ENCODE results near the gene GAN. TPM values are rescaled to one million over a fixed set of nuclear protein-coding genes. Genes with fewer than 3 reads are reported as not detected.

The GAN gene
- total and polyA plus RNA-seq, 9 of the 15 experiments (the other 6 are each of a cell fraction or from before 2014, with no cell fraction given), result 0.83 to 15.1 (median 5.2) TPM

GRCh38 chr16:81314603-81315270, at the start of gene GAN (continued):
- TF ChIP-seq ZNF431 (CRISPR knock-in tag; IDR thresholded peaks at IDR 0.05) (0 out of 2 replicates have a peak, but pooled peaks have one; percentile 6), HDAC6 (IDR thresholded peaks at IDR 0.05; ENCODE audit: low read depth, low read length) (0 out of 2 replicates have a peak, but pooled peaks have one; percentile 6), LEF1 (IDR thresholded peaks at IDR 0.05) (no peak), SPI1 (IDR thresholded peaks at IDR 0.05; ENCODE audit: borderline replicate concordance, low read depth, low read length) (peak; percentile 25; the same call in 1 of the 2 replicates), CHD4 (IDR thresholded peaks at IDR 0.05; ENCODE audit: insufficient read depth, insufficient replicate concordance, low read depth, low read length, poor library complexity, severe bottlenecking) (no peak), ASH1L (IDR thresholded peaks at IDR 0.05; ENCODE audit: borderline replicate concordance, low read depth, partially characterized antibody) (no peak), ARHGAP35 (IDR thresholded peaks at IDR 0.05; ENCODE audit: partially characterized antibody) (no peak), L3MBTL2 (IDR thresholded peaks at IDR 0.05) (peak; percentile 80), DDX20 (tag; IDR thresholded peaks at IDR 0.05; ENCODE audit: low read depth) (no peak), ZFP36 (IDR thresholded peaks at IDR 0.05; ENCODE audit: low read depth, low read length, partially characterized antibody) (no peak), ATF1 (CRISPR knock-in tag; IDR thresholded peaks at IDR 0.05) (peak; percentile 97), ATF1 (tag; IDR thresholded peaks at IDR 0.05) (peak; percentile 99), ZNF311 (CRISPR knock-in tag; IDR thresholded peaks at IDR 0.05) (no peak), NRF1 (conservative IDR thresholded peaks at IDR 0.05 in 1 of 2, IDR thresholded peaks at IDR 0.05 in 1 of 2) (peak; percentile 71 to 79), KDM4B (IDR thresholded peaks at IDR 0.05; ENCODE audit: borderline replicate concordance in 2 of 2, low read depth in 1 of 2) (peak in 1 of 2 experiments; percentile 75; a peak in 1 of 4 replicates), ELF1 (tag; IDR thresholded peaks at IDR 0.05) (0 out of 2 replicates have a peak, but pooled peaks have one; percentile 36), EZH2 (IDR thresholded peaks at IDR 0.05; ENCODE audit: borderline replicate concordance, low read depth, low read length) (no peak), GATAD2B (IDR thresholded peaks at IDR 0.05; ENCODE audit: borderline replicate concordance) (peak; percentile 13; the same call in 1 of the 2 replicates), CBFA2T2 (conservative IDR thresholded peaks at IDR 0.05) (no peak), TAL1 (IDR thresholded peaks at IDR 0.05) (no peak), ZBTB8A (IDR thresholded peaks at IDR 0.05; ENCODE audit: partially characterized antibody) (no peak), TOE1 (IDR thresholded peaks at IDR 0.05; ENCODE audit: borderline replicate concordance) (peak; percentile 75; the same call in 1 of the 2 replicates), TOE1 (CRISPR knock-in tag; IDR thresholded peaks at IDR 0.05; ENCODE audit: borderline replicate concordance, low read depth) (no peak), SUPT5H (IDR thresholded peaks at IDR 0.05) (peak; percentile 85), BHLHE40 (IDR thresholded peaks at IDR 0.05; ENCODE audit: low read length) (peak; percentile 37; the same call in 1 of the 2 replicates), SIN3B (IDR thresholded peaks at IDR 0.05; ENCODE audit: low read depth) (peak; percentile 93), KHSRP (IDR thresholded peaks at IDR 0.05) (peak; percentile 89), DACH1 (IDR thresholded peaks at IDR 0.05; ENCODE audit: partially characterized antibody) (peak; percentile 89), NCOA4 (IDR thresholded peaks at IDR 0.05; ENCODE audit: partially characterized antibody) (no peak)
